ENCODE data around the gene ZNF593OS.

ZNF593OS gene

GRCh38 chr1:26129778-26130177, 41.9 kb downstream of the ZNF593OS start:
- H3K4me2 ChIP-seq (ENCODE audit: low read length): no peak overlapping the region

GRCh38 chr1:26127235-26128163, 44.1 kb downstream of the ZNF593OS start:
- no peaks in the 10 kb centered on the region for H3K27me3 ChIP-seq (ENCODE audit: insufficient read depth, low read length, poor library complexity)
- H3K36me3 ChIP-seq (ENCODE audit: control insufficient read depth, insufficient read depth, low read length): no peaks in the 10 kb centered on the region
- no peak overlapping the region for H3K9ac ChIP-seq (ENCODE audit: low read length)
- H4K5ac ChIP-seq (ENCODE audit: low read length): no peak overlapping the region
- no peaks in the 10 kb centered on the region for H3K4me1 ChIP-seq (ENCODE audit: control insufficient read depth, low read depth, low read length)
- H2BK120ac ChIP-seq (ENCODE audit: low read depth, low read length): no peak overlapping the region
- no peak overlapping the region for H3K23ac ChIP-seq (ENCODE audit: low read length)
- WGBS (ENCODE audit: extremely low coverage, insufficient coverage, low lambda C conversion rate): no CpG with 5 or more reads among the region's 13 CpGs
- no peak overlapping the region for H3K4me3 ChIP-seq (ENCODE audit: low read length)
- no peaks in the 10 kb centered on the region for H3K79me2 ChIP-seq (ENCODE audit: control insufficient read depth, insufficient read depth, low read length)
- H2BK5ac ChIP-seq (ENCODE audit: low read length): no peak overlapping the region
- H3K79me1 ChIP-seq (ENCODE audit: low read length): no peaks in the 10 kb centered on the region
- no peak overlapping the region for H3K56ac ChIP-seq (ENCODE audit: low read length)
- H4K8ac ChIP-seq (ENCODE audit: low read depth, low read length): no peak overlapping the region
- no peak overlapping the region for H2AK5ac ChIP-seq (ENCODE audit: low read length)
- no peak overlapping the region for H2BK15ac ChIP-seq (replicated peaks; ENCODE audit: low read depth)
- H3K18ac ChIP-seq (ENCODE audit: low read length): no peak overlapping the region
- H3K27ac ChIP-seq (ENCODE audit: low read depth, low read length): no peak overlapping the region
- peak; percentile 55 for DNase-seq
- no peak overlapping the region for H3K4ac ChIP-seq (ENCODE audit: low read depth, low read length)
- no peak overlapping the region for H3K4me2 ChIP-seq (ENCODE audit: low read length)

More at GRCh38 chr1:26129778-26130177, 41.9 kb downstream of the ZNF593OS start:
- H3K27me3 ChIP-seq (ENCODE audit: insufficient read depth, low read length, poor library complexity): no peaks in the 10 kb centered on the region
- no peaks in the 10 kb centered on the region for H3K36me3 ChIP-seq (ENCODE audit: control insufficient read depth, insufficient read depth, low read length)
- H3K56ac ChIP-seq (ENCODE audit: low read length): no peak overlapping the region
- no peaks in the 10 kb centered on the region for H3K79me2 ChIP-seq (ENCODE audit: control insufficient read depth, insufficient read depth, low read length)
- H3K79me1 ChIP-seq (ENCODE audit: low read length): no peaks in the 10 kb centered on the region
- H3K27ac ChIP-seq (ENCODE audit: low read depth, low read length): no peak overlapping the region
- no peak overlapping the region for H2BK5ac ChIP-seq (ENCODE audit: low read length)
- H3K4ac ChIP-seq (ENCODE audit: low read depth, low read length): no peak overlapping the region
- no peak overlapping the region for H2AK5ac ChIP-seq (ENCODE audit: low read length)
- no peak for DNase-seq
- H2BK120ac ChIP-seq (ENCODE audit: low read depth, low read length): no peak overlapping the region
- H4K8ac ChIP-seq (ENCODE audit: low read depth, low read length): no peak overlapping the region
- H3K9ac ChIP-seq (ENCODE audit: low read length): no peak overlapping the region
- no peak overlapping the region for H3K23ac ChIP-seq (ENCODE audit: low read length)
- H2BK15ac ChIP-seq (replicated peaks; ENCODE audit: low read depth): no peak overlapping the region
- WGBS (ENCODE audit: extremely low coverage, insufficient coverage, low lambda C conversion rate): no CpG with 5 or more reads among the region's 4 CpGs
- no peak overlapping the region for H4K5ac ChIP-seq (ENCODE audit: low read length)
- no peaks in the 10 kb centered on the region for H3K4me1 ChIP-seq (ENCODE audit: control insufficient read depth, low read depth, low read length)
- H3K18ac ChIP-seq (ENCODE audit: low read length): no peak overlapping the region
- no peak overlapping the region for H3K4me3 ChIP-seq (ENCODE audit: low read length)

DNA sequence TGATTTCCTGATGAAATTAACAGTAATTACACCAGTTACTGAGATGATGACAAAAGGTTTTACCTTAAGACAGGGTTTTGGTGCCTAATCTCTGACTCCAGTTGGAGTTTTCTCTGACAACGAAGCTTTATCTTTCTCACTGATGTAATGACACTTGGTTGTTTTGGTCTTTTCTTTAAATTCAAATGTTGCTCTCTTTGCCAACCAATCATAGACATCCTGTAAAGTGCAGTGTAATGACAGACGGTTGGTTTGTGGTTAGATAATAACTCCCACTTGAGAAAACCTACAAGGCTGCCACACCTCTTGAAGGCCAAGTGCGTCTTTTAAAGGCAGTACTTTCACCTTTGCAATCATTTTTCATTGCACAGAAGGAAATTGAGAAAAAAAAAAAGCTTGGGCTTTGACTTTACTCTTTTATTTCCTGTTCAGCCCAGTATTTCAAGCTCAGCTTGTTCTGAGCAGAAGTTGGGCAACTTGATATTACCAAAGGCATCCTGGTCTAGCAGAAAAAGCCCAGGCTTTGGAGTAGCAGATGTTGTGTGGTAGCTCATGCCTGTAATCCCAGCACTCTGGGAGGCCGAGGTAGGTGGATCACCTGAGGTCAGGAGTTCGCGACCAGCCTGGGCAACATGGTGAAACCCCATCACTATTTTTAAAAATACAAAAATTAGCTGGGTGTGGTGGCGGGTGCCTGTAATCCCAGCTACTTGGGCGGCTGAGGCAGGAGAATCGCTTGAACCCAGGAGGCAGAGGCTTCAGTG, 45.1 kb downstream of the ZNF593OS start:
- H3K4me2 ChIP-seq (ENCODE audit: low read length): no peak overlapping the region
- no peak overlapping the region for H3K27ac ChIP-seq (ENCODE audit: low read depth, low read length)
- WGBS (ENCODE audit: extremely low coverage, insufficient coverage, low lambda C conversion rate): no CpG with 5 or more reads among the region's 9 CpGs

DNA sequence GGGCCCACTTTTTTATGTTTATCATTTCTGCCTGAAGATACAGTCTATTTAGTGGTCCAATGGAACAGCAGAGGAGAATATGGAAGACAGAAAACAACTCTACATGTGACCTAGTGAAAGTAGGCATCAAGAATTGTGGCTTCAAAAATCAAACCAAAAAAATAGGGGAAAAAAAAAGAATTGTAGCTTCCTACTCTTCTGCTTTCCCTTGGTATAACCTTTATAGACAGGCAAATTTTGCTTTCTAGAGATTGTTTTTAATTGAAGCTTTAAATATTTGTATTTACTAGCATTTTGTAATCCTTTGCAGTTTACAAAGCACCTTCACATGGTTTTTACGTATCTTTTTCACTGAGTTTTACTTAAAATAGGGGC, 45.7 kb downstream of the ZNF593OS start:
- H3K27ac ChIP-seq (ENCODE audit: low read depth, low read length): no peak overlapping the region
- no peak overlapping the region for H3K4me3 ChIP-seq (ENCODE audit: low read length)
- no peak overlapping the region for H4K5ac ChIP-seq (ENCODE audit: low read length)
- WGBS (ENCODE audit: extremely low coverage, insufficient coverage, low lambda C conversion rate): no CpG with 5 or more reads among the region's 1 CpG
- H3K4me2 ChIP-seq (ENCODE audit: low read length): no peak overlapping the region
- DNase-seq: no peak
- H3K4ac ChIP-seq (ENCODE audit: low read depth, low read length): no peak overlapping the region
- H2BK120ac ChIP-seq (ENCODE audit: low read depth, low read length): no peak overlapping the region
- no peaks in the 10 kb centered on the region for H3K27me3 ChIP-seq (ENCODE audit: insufficient read depth, low read length, poor library complexity)
- H3K79me2 ChIP-seq (ENCODE audit: control insufficient read depth, insufficient read depth, low read length): no peaks in the 10 kb centered on the region
- no peak overlapping the region for H3K56ac ChIP-seq (ENCODE audit: low read length)
- no peak overlapping the region for H2BK5ac ChIP-seq (ENCODE audit: low read length)
- no peaks in the 10 kb centered on the region for H3K79me1 ChIP-seq (ENCODE audit: low read length)
- H3K4me1 ChIP-seq (ENCODE audit: control insufficient read depth, low read depth, low read length): no peaks in the 10 kb centered on the region
- no peak overlapping the region for H3K9ac ChIP-seq (ENCODE audit: low read length)
- H2AK5ac ChIP-seq (ENCODE audit: low read length): no peak overlapping the region
- no peaks in the 10 kb centered on the region for H3K36me3 ChIP-seq (ENCODE audit: control insufficient read depth, insufficient read depth, low read length)
- no peak overlapping the region for H3K18ac ChIP-seq (ENCODE audit: low read length)
- H4K8ac ChIP-seq (ENCODE audit: low read depth, low read length): no peak overlapping the region
- H2BK15ac ChIP-seq (replicated peaks; ENCODE audit: low read depth): no peak overlapping the region
- H3K23ac ChIP-seq (ENCODE audit: low read length): no peak overlapping the region

More for the DNA sequence above, 45.1 kb downstream of the ZNF593OS start:
- H3K79me2 ChIP-seq (ENCODE audit: control insufficient read depth, insufficient read depth, low read length): no peaks in the 10 kb centered on the region
- H3K36me3 ChIP-seq (ENCODE audit: control insufficient read depth, insufficient read depth, low read length): no peaks in the 10 kb centered on the region
- no peak overlapping the region for H3K56ac ChIP-seq (ENCODE audit: low read length)
- H4K8ac ChIP-seq (ENCODE audit: low read depth, low read length): no peak overlapping the region
- no peak overlapping the region for H2BK15ac ChIP-seq (replicated peaks; ENCODE audit: low read depth)
- H3K4me3 ChIP-seq (ENCODE audit: low read length): no peak overlapping the region
- H3K27me3 ChIP-seq (ENCODE audit: insufficient read depth, low read length, poor library complexity): no peaks in the 10 kb centered on the region
- no peak overlapping the region for H4K5ac ChIP-seq (ENCODE audit: low read length)
- no peak overlapping the region for H3K4ac ChIP-seq (ENCODE audit: low read depth, low read length)
- no peak overlapping the region for H2BK5ac ChIP-seq (ENCODE audit: low read length)
- peak; percentile 48 for DNase-seq
- no peaks in the 10 kb centered on the region for H3K79me1 ChIP-seq (ENCODE audit: low read length)
- no peak overlapping the region for H3K9ac ChIP-seq (ENCODE audit: low read length)
- H2BK120ac ChIP-seq (ENCODE audit: low read depth, low read length): no peak overlapping the region
- no peak overlapping the region for H3K23ac ChIP-seq (ENCODE audit: low read length)
- H3K4me1 ChIP-seq (ENCODE audit: control insufficient read depth, low read depth, low read length): no peaks in the 10 kb centered on the region
- no peak overlapping the region for H2AK5ac ChIP-seq (ENCODE audit: low read length)
- no peak overlapping the region for H3K18ac ChIP-seq (ENCODE audit: low read length)

GRCh38 chr1:26125382-26125781, 46.2 kb downstream of the ZNF593OS start:
- H3K18ac ChIP-seq (ENCODE audit: low read length): no peak overlapping the region
- H3K4me2 ChIP-seq (ENCODE audit: low read length): no peak overlapping the region
- no peak overlapping the region for H3K4ac ChIP-seq (ENCODE audit: low read depth, low read length)
- H4K8ac ChIP-seq (ENCODE audit: low read depth, low read length): no peak overlapping the region
- H4K5ac ChIP-seq (ENCODE audit: low read length): no peak overlapping the region
- H2BK15ac ChIP-seq (replicated peaks; ENCODE audit: low read depth): no peak overlapping the region
- H3K4me3 ChIP-seq (ENCODE audit: low read length): no peak overlapping the region
- no peaks in the 10 kb centered on the region for H3K79me1 ChIP-seq (ENCODE audit: low read length)
- H2BK5ac ChIP-seq (ENCODE audit: low read length): no peak overlapping the region
- no peaks in the 10 kb centered on the region for H3K79me2 ChIP-seq (ENCODE audit: control insufficient read depth, insufficient read depth, low read length)
- DNase-seq: no peak
- no peak overlapping the region for H2AK5ac ChIP-seq (ENCODE audit: low read length)
- no peaks in the 10 kb centered on the region for H3K4me1 ChIP-seq (ENCODE audit: control insufficient read depth, low read depth, low read length)
- H3K36me3 ChIP-seq (ENCODE audit: control insufficient read depth, insufficient read depth, low read length): no peaks in the 10 kb centered on the region
- no peaks in the 10 kb centered on the region for H3K27me3 ChIP-seq (ENCODE audit: insufficient read depth, low read length, poor library complexity)
- H2BK120ac ChIP-seq (ENCODE audit: low read depth, low read length): no peak overlapping the region
- H3K56ac ChIP-seq (ENCODE audit: low read length): no peak overlapping the region
- no peak overlapping the region for H3K23ac ChIP-seq (ENCODE audit: low read length)
- H3K9ac ChIP-seq (ENCODE audit: low read length): no peak overlapping the region
- H3K27ac ChIP-seq (ENCODE audit: low read depth, low read length): no peak overlapping the region

Data from mesendoderm (in vitro differentiated cells).